Medulla oblongata (tissue), 1 donor: ENCODE data around the gene SLAMF1.
A peak's percentile ranks its signal among the peaks of the same experiment; 100 is the strongest.
"Not testable (repeated sequence)": the region's sequence is repeated elsewhere in the genome, so short reads cannot be mapped to it uniquely, and the experiment has no call there.

ENCODE experiments used
- DNase-seq: peaks from one replicate; pipeline ENCODE4 v3.0.0-alpha.2; 2015; ENCODE audit errors: extremely low spot score

Gene SLAMF1

GRCh38 chr1:160646711-160647328 is at the start of gene SLAMF1:
TSS of gene SLAMF1 (minus strand) at chr1:160647044. CDS start at chr1:160646945, 99 bp downstream.
- no peak for DNase-seq

GRCh38 chr1:160692390-160692789 is 45.5 kb upstream of the SLAMF1 start:
- DNase-seq: not testable (repeated sequence)

- no peak for DNase-seq
These were observed 38.4 kb upstream of the SLAMF1 start for GRCh38 chr1:160685266-160685665.

- DNase-seq: no peak
These were observed 36.4 kb upstream of the SLAMF1 start for GRCh38 chr1:160682983-160683865.

- no peak for DNase-seq
These were observed 35.0 kb upstream of the SLAMF1 start for GRCh38 chr1:160681891-160682140.

- DNase-seq: peak; percentile 70
These were observed 34.4 kb upstream of the SLAMF1 start for GRCh38 chr1:160681066-160681890.

GRCh38 chr1:160680399-160680798 is 33.6 kb upstream of the SLAMF1 start:
- no peak for DNase-seq

- no peak for DNase-seq
These were observed 33.0 kb upstream of the SLAMF1 start for GRCh38 chr1:160679893-160680292.

- no peak for DNase-seq
These were observed 30.2 kb upstream of the SLAMF1 start for GRCh38 chr1:160676869-160677597.

- DNase-seq: peak; percentile 72
These were observed 29.0 kb upstream of the SLAMF1 start for GRCh38 chr1:160675641-160676410.

GRCh38 chr1:160674415-160674814 is 27.6 kb upstream of the SLAMF1 start:
- DNase-seq: no peak

- DNase-seq: no peak
These were observed 26.2 kb upstream of the SLAMF1 start for GRCh38 chr1:160672789-160673695.

- DNase-seq: no peak
These were observed 25.0 kb upstream of the SLAMF1 start for GRCh38 chr1:160671603-160672517.

GRCh38 chr1:160670701-160671100 is 23.9 kb upstream of the SLAMF1 start:
- DNase-seq: no peak

- DNase-seq: no peak
These were observed 23.0 kb upstream of the SLAMF1 start for GRCh38 chr1:160669802-160670201.

GRCh38 chr1:160669276-160669675 is 22.4 kb upstream of the SLAMF1 start:
- DNase-seq: no peak

GRCh38 chr1:160667896-160668295 is 21.1 kb upstream of the SLAMF1 start:
- DNase-seq: no peak

- DNase-seq: no peak
These were observed 19.2 kb upstream of the SLAMF1 start for GRCh38 chr1:160666079-160666442.
